OCI-LY3 (cell line): Measurements from ENCODE around the gene OR14A2.

Experiments used
- CTCF ChIP-seq: fragments of 200-600, 300-600 bp; sonication (generic); IDR thresholded peaks from 2 replicates; pipeline ENCODE4 v1.5.1; 2014; ENCODE audit warnings: antibody characterized with exemption, low read length, low read depth
- EZH2phosphoT487 ChIP-seq: fragments of 200-600 bp; shearing (Covaris generic); IDR thresholded peaks from 2 replicates; pipeline ENCODE4 v1.6.1; 2018; ENCODE audit warnings: antibody characterized with exemption, mixed run types, low read depth

- TF ChIP-seq CTCF (no peak), EZH2phosphoT487 (no peak)
Measured at GRCh38 chr1:247746391-247746935, 1.5 kb downstream of the OR14A2 start.
